Stimulated activated CD4-positive, alpha-beta T cell treated with anti-CD3 and anti-CD28 coated beads, Interleukin-4, amount 100 ng/mL, for 1 hour (primary cell): ENCODE results near the gene ANAPC5.
"Not testable (repeated sequence)": the region's sequence is repeated elsewhere in the genome, so short reads cannot be mapped to it uniquely, and the experiment has no call there.

ENCODE experiments used
- DNase-seq: peaks from one replicate; pipeline ENCODE4 v3.0.0-alpha.2; 2020

The ANAPC5 gene

GRCh38 chr12:121282910-121283309 lies 69.3 kb downstream of the ANAPC5 start:
- not testable (repeated sequence) for DNase-seq

- no peak for DNase-seq
These were observed 70.0 kb downstream of the ANAPC5 start for GRCh38 chr12:121282072-121282742.

GRCh38 chr12:121281116-121281515 lies 71.1 kb downstream of the ANAPC5 start:
- DNase-seq = not testable (repeated sequence)

GRCh38 chr12:121280531-121280930 lies 71.7 kb downstream of the ANAPC5 start:
- not testable (repeated sequence) for DNase-seq

GRCh38 chr12:121279507-121279915 lies 72.7 kb downstream of the ANAPC5 start:
- no peak for DNase-seq

- DNase-seq = no peak
These were observed 73.2 kb downstream of the ANAPC5 start for GRCh38 chr12:121279071-121279375.

GRCh38 chr12:121278169-121279070 lies 73.8 kb downstream of the ANAPC5 start:
- DNase-seq = no peak

- DNase-seq = no peak
These were observed 74.8 kb downstream of the ANAPC5 start for GRCh38 chr12:121277374-121277759.

GRCh38 chr12:121274036-121274763 lies 78.0 kb downstream of the ANAPC5 start:
- DNase-seq = no peak

- DNase-seq = no peak
These were observed 78.8 kb downstream of the ANAPC5 start for GRCh38 chr12:121273364-121273896.

GRCh38 chr12:121267822-121268221 lies 84.4 kb downstream of the ANAPC5 start:
- no peak for DNase-seq

GRCh38 chr12:121264951-121265515 lies 87.2 kb downstream of the ANAPC5 start:
- no peak for DNase-seq

GRCh38 chr12:121264135-121264534 lies 88.1 kb downstream of the ANAPC5 start:
- DNase-seq = no peak

- DNase-seq = no peak
These were observed 88.8 kb downstream of the ANAPC5 start for GRCh38 chr12:121263206-121263935.

GRCh38 chr12:121261398-121261797 lies 90.8 kb downstream of the ANAPC5 start:
- DNase-seq = no peak

- no peak for DNase-seq
These were observed 92.1 kb downstream of the ANAPC5 start for GRCh38 chr12:121260091-121260490.

- DNase-seq = no peak
These were observed 93.1 kb downstream of the ANAPC5 start for GRCh38 chr12:121259074-121259473.
